Jurkat, Clone E6-1 (cell line): ENCODE data around the gene KRTAP5-4.
"Not testable (repeated sequence)": the region's sequence is repeated elsewhere in the genome, so short reads cannot be mapped to it uniquely, and the experiment has no call there.

Experiments used
- DNase-seq: peaks from one replicate; pipeline ENCODE4 v3.0.0-alpha.2; 2011; ENCODE audit warnings: low read depth, low spot score
- H3K4me3 ChIP-seq: 2 replicates; pipeline ENCODE4 v1.5.1; 2011; ENCODE audit warnings: mild to moderate bottlenecking, low read length, control low read depth, moderate library complexity

Gene KRTAP5-4

GRCh38 chr11:1608363-1608762 is 13.6 kb downstream of the KRTAP5-4 start, which contains the start of gene KRTAP5-3:
Gene KRTAP5-3, minus strand, starts transcription at chr11:1608463. Its CDS starts 78 bp downstream, at chr11:1608385.
- no peak for DNase-seq
- no peak within 1 kb of the TSS for H3K4me3 ChIP-seq

- not testable (repeated sequence) for H3K4me3 ChIP-seq, DNase-seq
These were observed 14.0 kb downstream of the KRTAP5-4 start for GRCh38 chr11:1607901-1608300.

GRCh38 chr11:1607156-1607845 is 14.6 kb downstream of the KRTAP5-4 start:
- H3K4me3 ChIP-seq, DNase-seq: not testable (repeated sequence)

GRCh38 chr11:1605923-1606322 is 16.0 kb downstream of the KRTAP5-4 start:
- DNase-seq, H3K4me3 ChIP-seq: not testable (repeated sequence)

- H3K4me3 ChIP-seq = no peak overlapping the region
These were observed 17.2 kb downstream of the KRTAP5-4 start for GRCh38 chr11:1604711-1605110.

GRCh38 chr11:1604181-1604580 is 17.8 kb downstream of the KRTAP5-4 start:
- no peak for DNase-seq
- H3K4me3 ChIP-seq = no peak overlapping the region

More at GRCh38 chr11:1604711-1605110, 17.2 kb downstream of the KRTAP5-4 start:
- no peak for DNase-seq

GRCh38 chr11:1603629-1604028 is 18.3 kb downstream of the KRTAP5-4 start:
- no peak for DNase-seq
- H3K4me3 ChIP-seq = no peak overlapping the region

- not testable (repeated sequence) for H3K4me3 ChIP-seq, DNase-seq
These were observed 20.3 kb downstream of the KRTAP5-4 start for GRCh38 chr11:1601663-1602062.

GRCh38 chr11:1600626-1601025 is 21.3 kb downstream of the KRTAP5-4 start:
- no peak for DNase-seq
- no peak overlapping the region for H3K4me3 ChIP-seq

GRCh38 chr11:1598816-1599215 is 23.1 kb downstream of the KRTAP5-4 start:
- DNase-seq = no peak
- no peak overlapping the region for H3K4me3 ChIP-seq

- not testable (repeated sequence) for H3K4me3 ChIP-seq, DNase-seq
These were observed 23.5 kb downstream of the KRTAP5-4 start for GRCh38 chr11:1598406-1598805.

GRCh38 chr11:1597994-1598380 is 24.0 kb downstream of the KRTAP5-4 start, which contains the start of gene KRTAP5-2:
Gene KRTAP5-2, minus strand, starts transcription at chr11:1598294. Its CDS starts 44 bp downstream, at chr11:1598250.
- H3K4me3 ChIP-seq = no peak within 1 kb of the TSS
- no peak for DNase-seq

- no peak overlapping the region for H3K4me3 ChIP-seq
- no peak for DNase-seq
These were observed 24.5 kb downstream of the KRTAP5-4 start for GRCh38 chr11:1597331-1597993.

GRCh38 chr11:1596576-1597121 is 25.3 kb downstream of the KRTAP5-4 start:
- H3K4me3 ChIP-seq, DNase-seq: not testable (repeated sequence)

GRCh38 chr11:1595994-1596575 is 25.9 kb downstream of the KRTAP5-4 start:
- DNase-seq, H3K4me3 ChIP-seq: not testable (repeated sequence)

GRCh38 chr11:1592628-1593027 is 29.3 kb downstream of the KRTAP5-4 start:
- H3K4me3 ChIP-seq = no peak overlapping the region
- no peak for DNase-seq

GRCh38 chr11:1589996-1590395 is 31.9 kb downstream of the KRTAP5-4 start:
- H3K4me3 ChIP-seq = no peak overlapping the region
- no peak for DNase-seq

- DNase-seq, H3K4me3 ChIP-seq: not testable (repeated sequence)
These were observed 32.6 kb downstream of the KRTAP5-4 start for GRCh38 chr11:1589191-1589963.

GRCh38 chr11:1586699-1587098 is 35.2 kb downstream of the KRTAP5-4 start:
- DNase-seq = no peak
- no peak overlapping the region for H3K4me3 ChIP-seq
